PC-9 (cell line): ENCODE data around the gene MYBPH.

Experiments used
- EZH2 ChIP-seq: fragments of 200-600 bp; sonication (generic); IDR thresholded peaks from 2 replicates; pipeline ENCODE4 v1.8.0; 2017; ENCODE audit warnings: antibody characterized with exemption, low read depth
- TF ChIP-seq, protein P1 (sequence below): fragments of 200-600 bp; sonication (generic); conservative IDR thresholded peaks from 2 replicates; pipeline ENCODE4 v1.6.1; 2017; ENCODE audit warnings: mixed run types, antibody characterized with exemption, mild to moderate bottlenecking, moderate library complexity

DNA sequence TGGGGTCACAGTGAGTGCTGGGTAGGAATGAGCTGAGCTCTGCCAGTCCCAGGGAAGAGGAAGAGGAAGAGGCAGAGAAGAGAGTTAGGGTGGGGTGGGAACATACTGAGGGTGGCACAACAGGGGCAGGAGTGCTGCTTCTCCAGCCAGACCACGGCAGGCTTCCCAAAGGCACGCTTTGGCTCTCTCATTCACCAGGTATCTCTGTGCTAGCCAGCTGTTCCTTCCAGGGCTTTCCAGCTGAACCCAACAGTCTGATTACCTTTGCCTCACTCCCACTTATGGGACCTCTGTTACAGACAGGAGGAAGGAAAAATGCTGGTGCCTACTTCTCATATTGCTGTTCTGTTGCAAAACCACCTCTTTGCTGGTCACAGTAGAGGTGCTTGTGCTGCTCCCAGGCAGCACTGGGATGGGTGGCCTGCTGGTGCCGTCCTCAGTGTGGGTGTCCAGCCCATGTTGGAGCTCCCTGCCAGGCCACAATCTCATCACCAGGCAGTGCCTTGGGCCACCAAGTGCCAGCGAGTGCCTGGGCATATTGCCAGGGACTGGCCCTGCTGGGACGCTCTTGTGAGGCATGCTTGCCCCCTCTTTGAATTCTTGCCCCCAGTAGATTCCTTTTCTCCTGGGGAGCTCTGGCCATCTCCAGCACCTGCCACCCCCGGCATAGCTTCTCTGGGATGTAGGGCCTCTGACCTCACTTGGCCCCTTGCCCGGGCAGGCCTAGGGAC, 46.0 kb downstream of the MYBPH start:
- TF ChIP-seq, protein P1, sequence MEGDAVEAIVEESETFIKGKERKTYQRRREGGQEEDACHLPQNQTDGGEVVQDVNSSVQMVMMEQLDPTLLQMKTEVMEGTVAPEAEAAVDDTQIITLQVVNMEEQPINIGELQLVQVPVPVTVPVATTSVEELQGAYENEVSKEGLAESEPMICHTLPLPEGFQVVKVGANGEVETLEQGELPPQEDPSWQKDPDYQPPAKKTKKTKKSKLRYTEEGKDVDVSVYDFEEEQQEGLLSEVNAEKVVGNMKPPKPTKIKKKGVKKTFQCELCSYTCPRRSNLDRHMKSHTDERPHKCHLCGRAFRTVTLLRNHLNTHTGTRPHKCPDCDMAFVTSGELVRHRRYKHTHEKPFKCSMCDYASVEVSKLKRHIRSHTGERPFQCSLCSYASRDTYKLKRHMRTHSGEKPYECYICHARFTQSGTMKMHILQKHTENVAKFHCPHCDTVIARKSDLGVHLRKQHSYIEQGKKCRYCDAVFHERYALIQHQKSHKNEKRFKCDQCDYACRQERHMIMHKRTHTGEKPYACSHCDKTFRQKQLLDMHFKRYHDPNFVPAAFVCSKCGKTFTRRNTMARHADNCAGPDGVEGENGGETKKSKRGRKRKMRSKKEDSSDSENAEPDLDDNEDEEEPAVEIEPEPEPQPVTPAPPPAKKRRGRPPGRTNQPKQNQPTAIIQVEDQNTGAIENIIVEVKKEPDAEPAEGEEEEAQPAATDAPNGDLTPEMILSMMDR = no peak
- no peak for TF ChIP-seq EZH2
